Mucosa of stomach (tissue), 1 donor: ENCODE results near the gene STARD10.

Source experiments
- H3K27me3 ChIP-seq: one replicate; pipeline ENCODE4 v1.7.0; 2013; ENCODE audit warnings: mild to moderate bottlenecking, low read length; ENCODE audit not compliant: control insufficient read depth, insufficient read depth
- H3K36me3 ChIP-seq: one replicate; pipeline ENCODE4 v1.7.0; 2013; ENCODE audit warnings: low read length; ENCODE audit not compliant: control insufficient read depth, insufficient read depth
- H3K4me1 ChIP-seq: one replicate; pipeline ENCODE4 v1.7.0; 2013; ENCODE audit warnings: mild to moderate bottlenecking, low read length; ENCODE audit not compliant: control insufficient read depth, insufficient read depth
- H3K4me3 ChIP-seq: one replicate; pipeline ENCODE4 v1.7.0; 2013; ENCODE audit warnings: low read length
- H3K9ac ChIP-seq: one replicate; pipeline ENCODE4 v1.7.0; 2013; ENCODE audit warnings: mild to moderate bottlenecking, low read length, moderate library complexity
- H3K9me3 ChIP-seq: one replicate; pipeline ENCODE4 v1.7.0; 2013; ENCODE audit warnings: mild to moderate bottlenecking, low read length, moderate library complexity; ENCODE audit not compliant: control insufficient read depth
- donor health status: Pancreatic carcinoma.

The STARD10 gene

GRCh38 chr11:72781063-72781312 is 12.9 kb downstream of the STARD10 start:
- Histone ChIP-seq H3K9me3 (no peaks in the 10 kb centered on the region), H3K4me3 (peak overlapping the region; percentile 65), H3K9ac (peak overlapping the region; percentile 93), H3K36me3 (peaks cover 4% of the 10 kb centered on the region), H3K27me3 (no peaks in the 10 kb centered on the region), H3K4me1 (peaks cover 84% of the 10 kb centered on the region)

- H3K4me1 ChIP-seq: peaks cover 84% of the 10 kb centered on the region
Observed at GRCh38 chr11:72780296-72781062, 13.4 kb downstream of the STARD10 start.

GRCh38 chr11:72779495-72780128 is 14.2 kb downstream of the STARD10 start:
- peak overlapping the region; percentile 93 for H3K9ac ChIP-seq
- peaks cover 85% of the 10 kb centered on the region for H3K4me1 ChIP-seq
- no peaks in the 10 kb centered on the region for H3K27me3 ChIP-seq
- H3K4me3 ChIP-seq: peak overlapping the region; percentile 65
- peaks cover 4% of the 10 kb centered on the region for H3K36me3 ChIP-seq
- no peaks in the 10 kb centered on the region for H3K9me3 ChIP-seq

More at GRCh38 chr11:72780296-72781062, 13.4 kb downstream of the STARD10 start:
- Histone ChIP-seq H3K36me3 (peaks cover 4% of the 10 kb centered on the region), H3K27me3 (no peaks in the 10 kb centered on the region), H3K9ac (peak overlapping the region; percentile 93), H3K9me3 (no peaks in the 10 kb centered on the region), H3K4me3 (peak overlapping the region; percentile 65)

- H3K9ac ChIP-seq: peak overlapping the region; percentile 93
- peaks cover 4% of the 10 kb centered on the region for H3K36me3 ChIP-seq
- no peaks in the 10 kb centered on the region for H3K9me3 ChIP-seq
- H3K4me1 ChIP-seq: peaks cover 85% of the 10 kb centered on the region
- H3K4me3 ChIP-seq: peak overlapping the region; percentile 65
- no peaks in the 10 kb centered on the region for H3K27me3 ChIP-seq
Observed at GRCh38 chr11:72778535-72779494, 15.0 kb downstream of the STARD10 start.

GRCh38 chr11:72777755-72778278 is 16.0 kb downstream of the STARD10 start:
- Histone ChIP-seq H3K9ac (peak overlapping the region; percentile 50), H3K27me3 (no peaks in the 10 kb centered on the region), H3K36me3 (peaks cover 6% of the 10 kb centered on the region), H3K4me1 (peaks cover 85% of the 10 kb centered on the region), H3K4me3 (no peak overlapping the region), H3K9me3 (no peaks in the 10 kb centered on the region)

GRCh38 chr11:72776844-72777754 is 16.7 kb downstream of the STARD10 start:
- Histone ChIP-seq H3K4me3 (no peak overlapping the region), H3K9me3 (no peaks in the 10 kb centered on the region), H3K9ac (peak overlapping the region; percentile 50), H3K27me3 (no peaks in the 10 kb centered on the region), H3K4me1 (peaks cover 85% of the 10 kb centered on the region), H3K36me3 (peaks cover 10% of the 10 kb centered on the region)

- H3K9me3 ChIP-seq: no peaks in the 10 kb centered on the region
- H3K4me1 ChIP-seq: peaks cover 90% of the 10 kb centered on the region
- peak overlapping the region; percentile 47 for H3K9ac ChIP-seq
- H3K4me3 ChIP-seq: no peak overlapping the region
- peaks cover 11% of the 10 kb centered on the region for H3K36me3 ChIP-seq
- H3K27me3 ChIP-seq: no peaks in the 10 kb centered on the region
Observed at GRCh38 chr11:72776117-72776843, 17.6 kb downstream of the STARD10 start.

GRCh38 chr11:72775288-72776110 is 18.3 kb downstream of the STARD10 start:
- Histone ChIP-seq H3K27me3 (no peaks in the 10 kb centered on the region), H3K4me3 (no peak overlapping the region), H3K4me1 (peaks cover 98% of the 10 kb centered on the region), H3K9ac (peak overlapping the region; percentile 47), H3K36me3 (peaks cover 15% of the 10 kb centered on the region), H3K9me3 (no peaks in the 10 kb centered on the region)

- Histone ChIP-seq H3K9ac (peak overlapping the region; percentile 0), H3K4me3 (no peak overlapping the region), H3K9me3 (no peaks in the 10 kb centered on the region), H3K27me3 (no peaks in the 10 kb centered on the region), H3K36me3 (peaks cover 15% of the 10 kb centered on the region), H3K4me1 (peaks cover 92% of the 10 kb centered on the region)
Observed at GRCh38 chr11:72774499-72774898, 19.3 kb downstream of the STARD10 start.

GRCh38 chr11:72773696-72774095 is 20.2 kb downstream of the STARD10 start:
- Histone ChIP-seq H3K27me3 (no peaks in the 10 kb centered on the region), H3K36me3 (peaks cover 15% of the 10 kb centered on the region), H3K9me3 (no peaks in the 10 kb centered on the region), H3K4me1 (peaks cover 88% of the 10 kb centered on the region), H3K9ac (peak overlapping the region; percentile 0), H3K4me3 (no peak overlapping the region)
